Astrocyte (in vitro differentiated cells and primary cell): ENCODE data around the gene BTN2A1. TPM values are rescaled to one million over a fixed set of nuclear protein-coding genes. Genes with fewer than 3 reads are reported as not detected.

Experiments
- DNase-seq: peaks from one replicate; pipeline ENCODE4 v3.0.0-alpha.2; 2010; ENCODE audit warnings: low read depth
- FAIRE-seq: peaks from 2 replicates; lab custom pipeline; 2011; peaks lifted over from hg19 to GRCh38; lab: Jason Lieb, UNC
- H2AFZ ChIP-seq: 2 replicates; pipeline ENCODE4 v1.6.0; 2012; ENCODE audit warnings: low read depth, low read length, inconsistent platforms
- H3K27ac ChIP-seq: 2 replicates; pipeline ENCODE4 v1.5.1; 2011; ENCODE audit warnings: low read depth, low read length, inconsistent platforms
- H3K27me3 ChIP-seq: 2 replicates; pipeline ENCODE4 v1.6.0; 2011; ENCODE audit warnings: low read length, inconsistent platforms; ENCODE audit not compliant: insufficient read depth
- H3K36me3 ChIP-seq: 2 replicates; pipeline ENCODE4 v1.5.1; 2011; ENCODE audit warnings: low read length, inconsistent platforms; ENCODE audit not compliant: insufficient read depth
- H3K4me1 ChIP-seq: 2 replicates; pipeline ENCODE4 v1.5.1; 2011; ENCODE audit warnings: low read length, inconsistent platforms; ENCODE audit not compliant: insufficient read depth
- H3K4me2 ChIP-seq: 2 replicates; pipeline ENCODE4 v1.6.0; 2012; ENCODE audit warnings: low read length, inconsistent platforms
- H3K4me3 ChIP-seq: 2 replicates; pipeline ENCODE4 v1.5.1; 2011; ENCODE audit warnings: low read depth, mild to moderate bottlenecking, low read length, inconsistent platforms; ENCODE audit not compliant: insufficient read depth
- H3K79me2 ChIP-seq: 2 replicates; pipeline ENCODE4 v1.6.0; 2012; ENCODE audit warnings: mild to moderate bottlenecking, low read length, inconsistent platforms; ENCODE audit not compliant: insufficient read depth
- H3K9ac ChIP-seq: 2 replicates; pipeline ENCODE4 v1.6.0; 2012; ENCODE audit warnings: mild to moderate bottlenecking, low read length, inconsistent platforms
- H3K9me3 ChIP-seq: 2 replicates; pipeline ENCODE4 v1.5.1; 2012; ENCODE audit warnings: low read depth, mild to moderate bottlenecking, low read length, inconsistent platforms; ENCODE audit not compliant: insufficient read depth
- H4K20me1 ChIP-seq: 2 replicates; pipeline ENCODE4 v1.6.0; 2012; ENCODE audit warnings: low read length, inconsistent platforms; ENCODE audit not compliant: insufficient read depth
- H3K27ac Mint-ChIP-seq: one replicate; pipeline ENCODE4 v1.8.0; 2021; ENCODE audit warnings: mild to moderate bottlenecking, mixed read lengths; ENCODE audit not compliant: unreplicated experiment
- H3K27me3 Mint-ChIP-seq: one replicate; pipeline ENCODE4 v1.8.0; 2021; ENCODE audit warnings: low read depth, mixed read lengths; ENCODE audit not compliant: unreplicated experiment
- H3K36me3 Mint-ChIP-seq: one replicate; pipeline ENCODE4 v1.8.0; 2021; ENCODE audit warnings: low read depth, mixed read lengths; ENCODE audit not compliant: unreplicated experiment
- H3K4me1 Mint-ChIP-seq: one replicate; pipeline ENCODE4 v1.8.0; 2021; ENCODE audit warnings: low read depth, mixed read lengths; ENCODE audit not compliant: unreplicated experiment
- H3K4me3 Mint-ChIP-seq: one replicate; pipeline ENCODE4 v1.8.0; 2021; ENCODE audit warnings: mild to moderate bottlenecking, moderate library complexity, mixed read lengths; ENCODE audit not compliant: unreplicated experiment
- H3K9me3 Mint-ChIP-seq: one replicate; pipeline ENCODE4 v1.8.0; 2021; ENCODE audit warnings: mild to moderate bottlenecking, mixed read lengths; ENCODE audit not compliant: unreplicated experiment
- CTCF ChIP-seq: IDR thresholded peaks from 2 replicates; pipeline ENCODE4 v1.5.1; 2011; ENCODE audit warnings: low read depth, mild to moderate bottlenecking, inconsistent platforms, low read length, moderate library complexity; ENCODE audit not compliant: insufficient read depth
- EZH2 ChIP-seq: IDR thresholded peaks from 2 replicates; pipeline ENCODE4 v1.6.1; 2012; ENCODE audit warnings: mild to moderate bottlenecking, low read length, inconsistent platforms; ENCODE audit not compliant: insufficient read depth
- total RNA-seq: library from RNA; stranded (reverse); gene quantifications from 2 replicates; pipeline ENCODE4 v1.2.1, GENCODE V29; 2021

Gene BTN2A1
- total RNA-seq, 1 donor from 2014 or later, result 50.4 TPM

- FAIRE-seq, result peak; percentile 81
- Histone ChIP-seq H3K27me3 (no peaks in the 10 kb centered on the region), H3K27ac (peak overlapping the region; percentile 83), H2AFZ (peak overlapping the region; percentile 67), H3K4me1 (peaks cover 12% of the 10 kb centered on the region), H3K9me3 (no peaks in the 10 kb centered on the region), H3K9ac (peak overlapping the region; percentile 76), H3K36me3 (peaks cover 4% of the 10 kb centered on the region), H3K4me3 (peak overlapping the region; percentile 66), H4K20me1 (no peaks in the 10 kb centered on the region), H3K4me2 (peak overlapping the region; percentile 82), H3K79me2 (no peaks in the 10 kb centered on the region)
- H3K36me3 Mint-ChIP-seq, result peaks cover 17% of the 10 kb centered on the region
- peak; percentile 95 for DNase-seq
- H3K4me3 Mint-ChIP-seq, result peak overlapping the region; percentile 72
- no peak for TF ChIP-seq EZH2
- H3K9me3 Mint-ChIP-seq, result no peaks in the 10 kb centered on the region
- H3K4me1 Mint-ChIP-seq, result peaks cover 10% of the 10 kb centered on the region
- no peaks in the 10 kb centered on the region for H3K27me3 Mint-ChIP-seq
- no peak overlapping the region for H3K27ac Mint-ChIP-seq
These were observed 16.1 kb downstream of the BTN2A1 start for GRCh38 chr6:26473758-26474438.

- no peak for FAIRE-seq
- Histone ChIP-seq H3K9me3 (no peaks in the 10 kb centered on the region), H3K79me2 (no peaks in the 10 kb centered on the region), H3K4me1 (peaks cover 12% of the 10 kb centered on the region), H3K27ac (peak overlapping the region; percentile 83), H3K36me3 (no peaks in the 10 kb centered on the region), H3K27me3 (no peaks in the 10 kb centered on the region), H2AFZ (peak overlapping the region; percentile 67), H3K4me3 (peak overlapping the region; percentile 66), H4K20me1 (no peaks in the 10 kb centered on the region), H3K4me2 (peak overlapping the region; percentile 82), H3K9ac (peak overlapping the region; percentile 76)
- no peaks in the 10 kb centered on the region for H3K27me3 Mint-ChIP-seq
- H3K36me3 Mint-ChIP-seq, result peaks cover 14% of the 10 kb centered on the region
- H3K4me3 Mint-ChIP-seq, result peak overlapping the region; percentile 72
- peak overlapping the region; percentile 91 for H3K27ac Mint-ChIP-seq
- H3K9me3 Mint-ChIP-seq, result no peaks in the 10 kb centered on the region
- peaks cover 16% of the 10 kb centered on the region for H3K4me1 Mint-ChIP-seq
- no peak for DNase-seq
- no peak for TF ChIP-seq CTCF
- no peak for TF ChIP-seq EZH2
These were observed 16.7 kb downstream of the BTN2A1 start for GRCh38 chr6:26474439-26474881.

- no peak overlapping the region for H3K9ac ChIP-seq
- no peak overlapping the region for H3K27ac Mint-ChIP-seq
- no peak overlapping the region for H3K4me2 ChIP-seq
- TF ChIP-seq CTCF, result no peak
- no peak for TF ChIP-seq EZH2
- H3K4me3 Mint-ChIP-seq, result no peak overlapping the region
- H3K9me3 Mint-ChIP-seq, result no peaks in the 10 kb centered on the region
- no peaks in the 10 kb centered on the region for H3K36me3 ChIP-seq
- no peak overlapping the region for H2AFZ ChIP-seq
- no peak overlapping the region for H3K4me3 ChIP-seq
- no peak for FAIRE-seq
- peaks cover 19% of the 10 kb centered on the region for H3K4me1 Mint-ChIP-seq
- H3K9me3 ChIP-seq, result no peaks in the 10 kb centered on the region
- H3K27ac ChIP-seq, result no peak overlapping the region
- no peaks in the 10 kb centered on the region for H4K20me1 ChIP-seq
- peaks cover 12% of the 10 kb centered on the region for H3K4me1 ChIP-seq
- H3K27me3 Mint-ChIP-seq, result no peaks in the 10 kb centered on the region
- H3K27me3 ChIP-seq, result no peaks in the 10 kb centered on the region
- no peaks in the 10 kb centered on the region for H3K79me2 ChIP-seq
- DNase-seq, result no peak
- peaks cover 8% of the 10 kb centered on the region for H3K36me3 Mint-ChIP-seq
These were observed 18.3 kb downstream of the BTN2A1 start for GRCh38 chr6:26475823-26476729.
